ENCODE measurements around the gene RELCH.

RELCH gene

GRCh38 chr18:62318228-62319180 lies 131.4 kb downstream of the RELCH start:
- no peak for TF ChIP-seq CTCF (IDR thresholded peaks at IDR 0.05; ENCODE audit: low read depth, low read length, missing control alignments)
- Histone ChIP-seq H3K27me3 (replicated peaks) (peaks cover 6% of the 10 kb centered on the region), H3K36me3 (replicated peaks) (no peaks in the 10 kb centered on the region), H3K27ac (no peak overlapping the region), H3K4me3 (ENCODE audit: low read depth, low read length) (no peak overlapping the region)
- in situ Hi-C loops (cut with HindIII; ENCODE audit: low pct_ligation_motif_present, low sequenced_read_pairs): no loop called here
- DNase-seq: no peak

- Histone ChIP-seq H3K36me3 (replicated peaks) (no peaks in the 10 kb centered on the region), H3K27ac (no peak overlapping the region), H3K4me3 (ENCODE audit: low read depth, low read length) (no peak overlapping the region), H3K27me3 (replicated peaks) (peaks cover 28% of the 10 kb centered on the region)
- in situ Hi-C loops (cut with HindIII; ENCODE audit: low pct_ligation_motif_present, low sequenced_read_pairs): no loop called here
- DNase-seq: no peak
- no peak for TF ChIP-seq CTCF (IDR thresholded peaks at IDR 0.05; ENCODE audit: low read depth, low read length, missing control alignments)
These were observed 134.1 kb downstream of the RELCH start for GRCh38 chr18:62321201-62321600.

GRCh38 chr18:62323483-62324180 lies 136.6 kb downstream of the RELCH start:
- no peak overlapping the region for H3K4me3 ChIP-seq (ENCODE audit: low read depth, low read length)
- in situ Hi-C loops (cut with HindIII; ENCODE audit: low pct_ligation_motif_present, low sequenced_read_pairs): no loop called here
- no peak overlapping the region for H3K27ac ChIP-seq
- TF ChIP-seq CTCF (IDR thresholded peaks at IDR 0.05; ENCODE audit: low read depth, low read length, missing control alignments): no peak
- H3K27me3 ChIP-seq (replicated peaks): peaks cover 42% of the 10 kb centered on the region
- no peak for DNase-seq
- no peaks in the 10 kb centered on the region for H3K36me3 ChIP-seq (replicated peaks)

- in situ Hi-C loops (cut with HindIII; ENCODE audit: low pct_ligation_motif_present, low sequenced_read_pairs): no loop called here
- TF ChIP-seq CTCF (IDR thresholded peaks at IDR 0.05; ENCODE audit: low read depth, low read length, missing control alignments): no peak
- H3K36me3 ChIP-seq (replicated peaks): no peaks in the 10 kb centered on the region
- no peak overlapping the region for H3K4me3 ChIP-seq (ENCODE audit: low read depth, low read length)
- H3K27me3 ChIP-seq (replicated peaks): peaks cover 42% of the 10 kb centered on the region
- H3K27ac ChIP-seq: no peak overlapping the region
- DNase-seq: no peak
These were observed 137.2 kb downstream of the RELCH start for GRCh38 chr18:62324181-62324828.

GRCh38 chr18:62324917-62325805 lies 138.1 kb downstream of the RELCH start, which contains the start of gene TNFRSF11A:
Gene TNFRSF11A, plus strand, starts transcription at chr18:62325310. Its CDS starts 43 bp downstream, at chr18:62325353.
- H3K4me3 ChIP-seq (ENCODE audit: low read depth, low read length): peak within 1 kb of the TSS; percentile 41
- H3K27ac ChIP-seq: no peak within 1 kb of the TSS
- no peak for TF ChIP-seq CTCF (IDR thresholded peaks at IDR 0.05; ENCODE audit: low read depth, low read length, missing control alignments)
- DNase-seq: no peak
- H3K27me3 ChIP-seq (replicated peaks): peaks cover 42% of the 10 kb centered on the region
- in situ Hi-C loops (cut with HindIII; ENCODE audit: low pct_ligation_motif_present, low sequenced_read_pairs): no loop called here
- no peaks in the 10 kb centered on the region for H3K36me3 ChIP-seq (replicated peaks)

All from brain microvascular endothelial cell (primary cell).